Natural killer cell treated with Interleukin-12 subunit alpha and Interleukin-12 subunit beta and Interleukin-15 and Interleukin-18, amount 100 ng/mL, for 72 hours (primary cell): ENCODE measurements around the gene SLC24A3. TPM values are rescaled to one million over a fixed set of nuclear protein-coding genes. Genes with fewer than 3 reads are reported as not detected.
A peak's percentile ranks its signal among the peaks of the same experiment; 100 is the strongest.

Experiments used
- ATAC-seq, 2 donors: fragments of 150-1000 bp; cut with Tn5 transposase in 1 of 2; sonication (Bioruptor Pico), chemical (Tn5 transposase) in 1 of 2; 2 replicates each; pipeline ENCODE4 v1.10.0; 2021
- DNase-seq: peaks from one replicate; pipeline ENCODE4 v3.0.0; 2022; ENCODE audit warnings: low spot score
- H3K27ac Mint-ChIP-seq, 2 donors: 1 replicate in 1 of 2; 2 replicates in 1 of 2; pipeline ENCODE4 v1.8.0; 2022; ENCODE audit warnings: mixed read lengths in 2 of 2, mild to moderate bottlenecking in 1 of 2, moderate library complexity in 1 of 2
- H3K27me3 Mint-ChIP-seq, 2 donors: 1 replicate in 1 of 2; 2 replicates in 1 of 2; pipeline ENCODE4 v1.8.0; 2022; ENCODE audit warnings: mixed read lengths in 2 of 2
- H3K36me3 Mint-ChIP-seq: one replicate; pipeline ENCODE4 v1.8.0; 2022; ENCODE audit warnings: mixed read lengths
- H3K4me1 Mint-ChIP-seq, 2 donors: 1 replicate in 1 of 2; 2 replicates in 1 of 2; pipeline ENCODE4 v1.8.0; 2022; ENCODE audit warnings: low read depth in 2 of 2, mixed read lengths in 2 of 2, mild to moderate bottlenecking in 1 of 2
- H3K4me3 Mint-ChIP-seq: one replicate; pipeline ENCODE4 v1.8.0; 2022; ENCODE audit warnings: mixed read lengths
- H3K9me3 Mint-ChIP-seq: 2 replicates; pipeline ENCODE4 v1.8.0; 2022; ENCODE audit warnings: mixed read lengths
- total RNA-seq, 2 donors: library from RNA; stranded (reverse); gene quantifications; one replicate each; pipeline ENCODE4 v1.2.3, GENCODE V29; 2022

Gene SLC24A3
- total RNA-seq, 2 donors from 2014 or later: 1.4 TPM; not detected in 1

DNA sequence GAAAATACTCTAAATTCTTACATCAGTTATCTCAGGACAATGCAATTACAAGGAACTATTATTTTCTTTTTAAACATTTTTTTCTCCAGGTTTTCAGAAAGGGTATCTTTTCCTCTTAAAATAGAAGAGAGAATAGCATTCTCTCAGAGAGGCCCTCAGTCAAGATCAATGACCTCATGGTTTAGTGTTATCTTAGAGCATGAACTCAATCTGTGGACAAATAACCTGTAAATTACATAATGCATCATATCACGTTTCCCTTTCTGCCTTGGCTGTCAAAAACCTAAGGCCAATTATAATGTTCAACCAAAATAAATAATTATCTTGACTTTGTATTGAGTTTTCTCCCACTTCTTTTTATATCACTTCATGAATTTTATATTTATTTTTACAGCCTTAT is 202.2 kb downstream of the SLC24A3 start:
- Mint-ChIP-seq H3K27me3 (peaks cover 6 to 7% of the 10 kb centered on the region in 2 donors), H3K27ac (no peak overlapping the region), H3K9me3 (no peaks in the 10 kb centered on the region), H3K36me3 (no peaks in the 10 kb centered on the region), H3K4me3 (no peak overlapping the region), H3K4me1 (peaks cover 6% of the 10 kb centered on the region in 2 donors)
- no peak for DNase-seq
- no peak for ATAC-seq

DNA sequence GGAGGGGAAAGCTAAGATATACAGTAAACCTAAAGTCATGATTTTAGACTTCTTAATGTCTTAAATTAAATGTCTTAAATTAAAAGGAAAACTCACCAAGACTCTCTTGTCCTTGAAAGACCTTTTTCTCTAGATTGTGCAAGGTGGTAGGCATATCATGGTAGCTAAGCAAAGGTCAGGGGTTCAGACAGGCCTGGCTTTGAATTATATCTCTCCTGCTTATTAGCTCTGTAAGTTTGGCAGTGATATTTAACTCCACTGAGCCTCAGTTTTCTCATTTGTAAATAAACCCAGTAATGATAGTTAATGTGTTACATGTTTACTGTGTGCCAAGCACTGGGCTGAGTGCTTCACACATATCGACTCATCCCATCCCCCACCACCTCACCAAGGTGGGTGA is 203.3 kb downstream of the SLC24A3 start:
- Mint-ChIP-seq H3K27me3 (peaks cover 6 to 7% of the 10 kb centered on the region in 2 donors), H3K4me3 (no peak overlapping the region), H3K36me3 (no peaks in the 10 kb centered on the region), H3K27ac (no peak overlapping the region), H3K4me1 (peaks cover 6% of the 10 kb centered on the region in 2 donors), H3K9me3 (no peaks in the 10 kb centered on the region)
- ATAC-seq: no peak
- no peak for DNase-seq

DNA sequence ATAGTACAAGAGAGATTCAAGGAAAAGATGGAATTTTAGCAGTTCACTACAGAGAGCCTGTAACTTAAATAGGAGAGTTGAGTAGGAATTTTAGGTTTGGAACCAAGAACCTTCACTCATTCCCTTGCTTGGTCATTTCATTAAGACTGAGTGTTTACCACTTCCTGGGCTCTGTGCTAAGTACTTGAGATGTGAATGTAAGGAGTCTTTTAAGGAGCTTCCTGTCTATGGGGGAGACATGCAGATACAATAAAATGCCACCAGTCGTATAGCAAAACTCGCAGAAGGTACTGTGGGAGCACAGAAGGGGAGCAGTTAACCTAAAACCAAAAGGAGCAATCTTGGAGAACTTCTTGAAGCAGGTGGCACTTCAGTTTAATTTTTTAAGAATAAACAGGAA is 204.2 kb downstream of the SLC24A3 start:
- no peak for DNase-seq
- Mint-ChIP-seq H3K9me3 (peaks cover 4% of the 10 kb centered on the region), H3K36me3 (no peaks in the 10 kb centered on the region), H3K4me1 (peaks cover 6% of the 10 kb centered on the region in 2 donors), H3K27ac (no peak overlapping the region), H3K4me3 (no peak overlapping the region), H3K27me3 (peaks cover 6 to 7% of the 10 kb centered on the region in 2 donors)
- no peak for ATAC-seq

- Mint-ChIP-seq H3K27me3 (no peaks in the 10 kb centered on the region), H3K4me1 (peaks cover 6 to 9% of the 10 kb centered on the region in 2 donors), H3K36me3 (no peaks in the 10 kb centered on the region), H3K4me3 (no peak overlapping the region), H3K27ac (no peak overlapping the region), H3K9me3 (peaks cover 4% of the 10 kb centered on the region)
- DNase-seq (no peak), ATAC-seq (no peak)
Observed at GRCh38 chr20:19419396-19419795, 207.0 kb downstream of the SLC24A3 start.

- H3K36me3 Mint-ChIP-seq: no peaks in the 10 kb centered on the region
- H3K4me1 Mint-ChIP-seq: peaks cover 0 to 6% of the 10 kb centered on the region in 2 donors
- DNase-seq (no peak), ATAC-seq (no peak)
- H3K27me3 Mint-ChIP-seq: peaks cover 0 to 6% of the 10 kb centered on the region in 2 donors
- no peak overlapping the region for H3K27ac Mint-ChIP-seq
- no peak overlapping the region for H3K4me3 Mint-ChIP-seq
- H3K9me3 Mint-ChIP-seq: peaks cover 4% of the 10 kb centered on the region
Observed at GRCh38 chr20:19423097-19423899, 210.9 kb downstream of the SLC24A3 start.

DNA sequence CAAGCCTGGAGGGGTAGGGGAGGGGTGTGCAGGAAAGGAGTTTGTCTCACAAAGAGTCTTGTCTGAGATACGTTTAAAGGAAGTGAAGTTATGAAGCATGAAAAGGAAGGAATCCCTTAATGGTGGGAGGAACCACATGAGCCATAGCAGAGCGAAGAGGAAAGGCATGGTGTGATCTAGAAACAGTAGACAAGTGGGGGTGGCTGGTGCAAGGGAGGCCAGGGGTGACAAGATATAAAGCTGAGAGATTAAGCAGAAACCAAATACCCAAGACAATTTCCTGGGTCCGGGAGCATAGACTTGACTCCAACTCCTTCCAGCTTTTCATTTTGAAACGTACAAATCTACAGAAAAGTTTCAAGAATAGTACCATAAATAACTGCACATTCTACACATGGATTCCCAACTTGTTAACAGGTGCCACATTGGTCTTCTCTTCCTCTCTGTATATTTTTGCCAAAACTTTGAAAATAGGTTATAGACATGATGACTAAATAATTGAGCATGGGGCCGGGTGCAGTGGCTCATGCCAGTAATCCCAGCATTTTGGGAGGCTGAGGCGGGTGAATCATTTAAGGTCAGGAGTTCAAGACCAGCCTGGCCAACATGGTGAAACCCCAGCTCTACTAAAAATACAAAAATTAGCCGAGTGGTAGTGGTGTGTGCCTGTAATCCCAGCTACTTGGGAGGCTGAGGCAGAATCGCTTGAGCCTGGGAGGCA is 211.6 kb downstream of the SLC24A3 start:
- no peak overlapping the region for H3K27ac Mint-ChIP-seq
- ATAC-seq (no peak), DNase-seq (no peak)
- peaks cover 0 to 6% of the 10 kb centered on the region in 2 donors for H3K27me3 Mint-ChIP-seq
- H3K4me1 Mint-ChIP-seq: peaks cover 0 to 7% of the 10 kb centered on the region in 2 donors
- H3K36me3 Mint-ChIP-seq: no peaks in the 10 kb centered on the region
- peaks cover 4% of the 10 kb centered on the region for H3K9me3 Mint-ChIP-seq
- no peak overlapping the region for H3K4me3 Mint-ChIP-seq

GRCh38 chr20:19426356-19426755 is 213.9 kb downstream of the SLC24A3 start:
- ATAC-seq (no peak), DNase-seq (no peak)
- no peak overlapping the region for H3K4me3 Mint-ChIP-seq
- no peaks in the 10 kb centered on the region for H3K36me3 Mint-ChIP-seq
- H3K27ac Mint-ChIP-seq: no peak overlapping the region
- H3K9me3 Mint-ChIP-seq: peaks cover 2% of the 10 kb centered on the region
- H3K4me1 Mint-ChIP-seq: peaks cover 0 to 10% of the 10 kb centered on the region in 2 donors
- H3K27me3 Mint-ChIP-seq: peaks cover 4 to 6% of the 10 kb centered on the region in 2 donors

DNA sequence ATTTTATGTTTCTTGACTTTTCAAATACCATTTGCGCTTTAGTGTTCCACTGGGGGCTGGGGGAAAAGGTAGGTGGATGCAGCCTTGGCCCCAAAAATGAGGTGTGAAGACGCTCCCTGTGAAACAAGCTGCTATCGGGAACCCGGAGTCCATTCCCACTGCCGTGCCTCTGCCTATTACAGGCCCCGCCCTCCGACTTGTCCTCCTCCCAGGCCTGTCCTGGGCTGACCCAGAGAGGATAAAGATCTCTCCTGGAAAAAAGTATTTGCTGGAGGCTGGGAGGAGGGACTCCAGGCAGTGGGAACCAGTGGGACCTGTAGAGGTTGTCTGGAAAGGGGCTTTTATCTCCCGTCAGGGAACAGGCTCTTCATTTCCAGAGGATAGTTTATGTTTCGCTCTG is 215.0 kb downstream of the SLC24A3 start:
- ATAC-seq: no peak
- H3K27me3 Mint-ChIP-seq: peaks cover 4 to 6% of the 10 kb centered on the region in 2 donors
- no peak overlapping the region for H3K27ac Mint-ChIP-seq
- DNase-seq: no peak
- H3K4me3 Mint-ChIP-seq: no peak overlapping the region
- H3K9me3 Mint-ChIP-seq: no peaks in the 10 kb centered on the region
- no peaks in the 10 kb centered on the region for H3K36me3 Mint-ChIP-seq
- peaks cover 0 to 10% of the 10 kb centered on the region in 2 donors for H3K4me1 Mint-ChIP-seq

DNA sequence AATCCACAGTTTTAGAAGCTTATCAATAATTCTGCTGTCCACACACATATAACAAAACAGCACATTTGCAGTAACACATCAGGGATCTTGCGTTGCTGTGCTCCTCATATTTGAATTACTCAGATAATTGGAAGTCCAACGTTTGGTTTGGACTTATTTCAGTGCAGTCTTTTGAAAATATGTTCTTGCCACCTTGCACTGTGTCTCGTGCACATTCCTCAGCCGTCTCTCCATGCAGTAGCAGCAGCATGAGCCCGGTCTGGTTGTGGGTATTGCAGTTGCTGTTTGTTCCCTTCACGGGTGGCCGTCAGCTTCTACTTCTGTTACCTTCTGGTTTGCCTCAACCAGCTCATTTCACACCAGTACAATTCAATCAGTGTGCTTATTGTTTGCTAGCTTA is 215.5 kb downstream of the SLC24A3 start:
- DNase-seq (no peak), ATAC-seq (no peak)
- Mint-ChIP-seq H3K4me3 (no peak overlapping the region), H3K27me3 (peaks cover 4 to 6% of the 10 kb centered on the region in 2 donors), H3K27ac (no peak overlapping the region), H3K4me1 (peaks cover 0 to 10% of the 10 kb centered on the region in 2 donors), H3K36me3 (no peaks in the 10 kb centered on the region), H3K9me3 (no peaks in the 10 kb centered on the region)

- DNase-seq (no peak), ATAC-seq (no peak)
- Mint-ChIP-seq H3K36me3 (no peaks in the 10 kb centered on the region), H3K4me1 (peaks cover 0 to 10% of the 10 kb centered on the region in 2 donors), H3K27ac (no peak overlapping the region), H3K4me3 (no peak overlapping the region), H3K9me3 (no peaks in the 10 kb centered on the region), H3K27me3 (peaks cover 4 to 6% of the 10 kb centered on the region in 2 donors)
Observed at GRCh38 chr20:19428324-19428723, 215.9 kb downstream of the SLC24A3 start.

DNA sequence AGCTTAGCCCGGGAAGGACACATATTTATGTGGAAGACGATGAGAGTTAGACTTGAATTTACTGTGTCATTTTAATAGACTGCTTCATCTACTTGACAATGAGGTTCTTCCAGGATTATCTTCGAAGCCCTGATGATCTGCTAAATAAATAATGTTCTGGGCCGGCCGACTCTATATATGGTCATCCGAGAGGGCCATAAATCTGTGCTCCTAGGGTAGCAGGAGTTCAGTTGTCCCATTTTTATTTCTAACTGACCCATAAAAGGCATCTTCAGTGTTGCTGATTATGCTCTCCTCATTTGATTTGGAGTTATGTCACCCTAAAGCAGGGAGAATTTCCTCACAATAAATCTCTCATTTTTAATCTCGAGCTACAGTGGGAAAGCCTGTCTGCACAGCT is 217.1 kb downstream of the SLC24A3 start:
- DNase-seq: no peak
- H3K27me3 Mint-ChIP-seq: peaks cover 6% of the 10 kb centered on the region in 2 donors
- H3K9me3 Mint-ChIP-seq: no peaks in the 10 kb centered on the region
- peaks cover 0 to 10% of the 10 kb centered on the region in 2 donors for H3K4me1 Mint-ChIP-seq
- H3K27ac Mint-ChIP-seq: no peak overlapping the region
- no peaks in the 10 kb centered on the region for H3K36me3 Mint-ChIP-seq
- ATAC-seq: no peak
- no peak overlapping the region for H3K4me3 Mint-ChIP-seq

DNA sequence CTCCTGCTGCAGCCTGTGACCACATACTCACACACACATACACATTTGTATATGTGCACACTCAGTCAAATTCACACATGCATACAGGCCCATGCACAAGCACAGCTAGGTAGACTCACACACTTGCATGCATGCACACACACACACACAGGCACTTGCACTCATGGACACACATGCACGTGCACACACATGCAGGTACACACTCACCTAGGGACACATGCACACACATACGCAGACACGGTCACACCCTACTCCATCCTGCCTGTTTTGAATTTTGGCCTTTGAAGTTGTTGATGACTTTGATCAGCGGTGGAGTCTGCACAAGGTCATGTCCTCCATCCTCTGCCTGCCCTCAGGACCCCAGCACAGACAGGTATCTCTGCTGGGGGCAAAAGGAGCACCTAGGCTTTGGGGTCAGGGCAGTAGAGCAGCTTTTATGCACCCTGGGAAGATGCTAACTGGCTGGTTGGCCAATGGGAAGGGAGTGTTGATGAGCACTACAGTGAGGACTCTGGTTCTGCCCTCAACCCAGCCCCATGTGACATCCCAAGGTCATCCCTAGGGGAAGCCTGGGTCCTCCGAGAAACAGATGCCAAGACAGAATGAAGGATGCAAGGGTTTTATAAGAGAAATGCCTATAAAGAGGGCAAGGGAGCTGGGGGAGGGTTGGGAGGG is 218.3 kb downstream of the SLC24A3 start:
- ATAC-seq: peak; percentile 13 to 49
- Mint-ChIP-seq H3K4me1 (peaks cover 0 to 10% of the 10 kb centered on the region in 2 donors), H3K4me3 (no peak overlapping the region), H3K36me3 (no peaks in the 10 kb centered on the region), H3K9me3 (no peaks in the 10 kb centered on the region), H3K27me3 (peaks cover 6% of the 10 kb centered on the region in 2 donors), H3K27ac (no peak overlapping the region)
- no peak for DNase-seq

- no peaks in the 10 kb centered on the region for H3K36me3 Mint-ChIP-seq
- ATAC-seq: peak in 1 of 2 donors; percentile 34
- H3K4me3 Mint-ChIP-seq: no peak overlapping the region
- H3K27me3 Mint-ChIP-seq: peaks cover 5 to 6% of the 10 kb centered on the region in 2 donors
- H3K27ac Mint-ChIP-seq: no peak overlapping the region
- no peak for DNase-seq
- peaks cover 0 to 10% of the 10 kb centered on the region in 2 donors for H3K4me1 Mint-ChIP-seq
- H3K9me3 Mint-ChIP-seq: no peaks in the 10 kb centered on the region
Observed at GRCh38 chr20:19431316-19431700, 218.9 kb downstream of the SLC24A3 start.

- Mint-ChIP-seq H3K9me3 (no peaks in the 10 kb centered on the region), H3K27me3 (peaks cover 0 to 11% of the 10 kb centered on the region in 2 donors), H3K27ac (no peak overlapping the region), H3K36me3 (no peaks in the 10 kb centered on the region), H3K4me3 (no peak overlapping the region), H3K4me1 (peaks cover 3 to 10% of the 10 kb centered on the region in 2 donors)
- no peak for DNase-seq
- no peak for ATAC-seq
Observed at GRCh38 chr20:19431906-19432305, 219.5 kb downstream of the SLC24A3 start.
